Astrocyte of the cerebellum (primary cell): Measurements from ENCODE around the gene WDR5.

Experiments
- DNase-seq: peaks from one replicate; pipeline ENCODE4 v3.0.0-alpha.2; 2011; ENCODE audit warnings: low read depth
- H3K4me3 ChIP-seq: 2 replicates; pipeline ENCODE4 v1.5.1; 2011; ENCODE audit warnings: mild to moderate bottlenecking, low read depth, low read length, moderate library complexity
- CTCF ChIP-seq: IDR thresholded peaks from 2 replicates; pipeline ENCODE4 v1.5.1; 2012; ENCODE audit warnings: low read length, low read depth, moderate library complexity, mild to moderate bottlenecking; ENCODE audit errors: missing control alignments
- in situ Hi-C: cut with HindIII; loops from 2 replicates; pipeline ENCODE4 v1.10.0; 2017; ENCODE audit warnings: low sequenced_read_pairs

Gene WDR5

DNA sequence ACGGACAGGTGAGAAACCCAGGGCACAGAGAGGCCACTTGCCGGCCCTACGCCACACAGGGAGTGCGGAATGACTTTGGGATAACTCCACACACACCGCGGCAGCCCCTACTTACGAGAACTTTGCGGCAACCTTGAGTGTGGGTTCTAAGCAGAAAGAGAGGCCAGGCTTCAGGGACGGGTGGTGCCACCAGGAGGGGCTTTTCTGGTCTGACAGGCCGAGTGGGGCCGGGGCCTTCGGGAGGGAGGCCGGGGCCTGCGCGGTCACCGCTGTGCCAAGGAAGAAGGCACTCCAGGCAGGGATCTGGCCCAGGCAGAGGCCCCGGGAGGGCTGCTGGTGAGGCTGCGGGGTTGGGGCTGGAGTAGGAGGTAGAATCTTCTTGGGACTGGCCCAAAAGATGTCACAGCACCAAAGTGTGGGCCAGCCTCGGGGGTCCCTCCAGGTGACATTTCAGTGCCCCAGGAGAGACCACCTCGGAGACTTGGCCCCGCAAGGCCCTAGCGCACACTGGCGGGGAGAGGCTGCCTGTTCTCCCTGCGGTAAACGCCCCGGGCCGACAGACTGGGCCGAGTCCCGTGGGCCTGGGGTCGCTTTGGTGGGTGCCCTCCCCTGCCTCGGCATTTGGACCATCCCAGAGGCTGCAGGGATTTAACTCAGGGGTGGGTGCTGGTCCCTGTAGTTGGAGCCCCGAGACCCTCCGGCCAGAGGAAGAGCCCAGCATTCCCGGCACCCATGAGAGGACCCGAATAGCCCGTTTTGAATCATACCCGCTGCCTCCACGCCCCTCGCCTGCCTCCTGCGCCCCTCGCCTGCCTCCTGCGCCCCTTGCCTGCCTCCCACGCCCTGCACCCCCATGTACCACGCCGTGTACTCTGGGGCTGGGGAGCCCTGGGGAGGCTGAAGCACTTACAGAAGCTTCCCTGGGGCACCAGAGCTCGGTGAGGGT lies 37.5 kb downstream of the WDR5 start:
- TF ChIP-seq CTCF, result no peak
- in situ Hi-C loops, result no loop called here
- no peak overlapping the region for H3K4me3 ChIP-seq
- DNase-seq, result no peak

DNA sequence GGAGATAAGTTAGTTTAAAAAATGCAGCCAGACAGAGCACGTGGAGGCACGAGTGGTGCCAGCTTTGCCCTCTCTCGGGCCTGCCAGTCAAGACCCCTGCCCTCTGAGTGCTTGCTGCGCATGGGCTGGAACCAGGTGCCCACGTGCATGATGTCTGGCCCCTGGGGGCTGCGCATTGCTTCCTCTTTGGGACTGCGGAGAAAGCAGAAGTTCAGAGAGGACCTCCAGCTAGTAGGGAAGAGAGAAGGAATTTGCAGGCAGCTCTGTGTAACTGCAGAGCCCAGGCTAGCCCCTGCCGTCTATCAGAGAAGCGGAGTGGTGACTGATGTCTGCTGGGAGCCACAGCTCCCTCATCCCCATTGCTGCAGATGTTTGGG lies 38.2 kb downstream of the WDR5 start:
- in situ Hi-C loops, result no loop called here
- DNase-seq, result no peak
- no peak overlapping the region for H3K4me3 ChIP-seq
- TF ChIP-seq CTCF, result no peak

DNA sequence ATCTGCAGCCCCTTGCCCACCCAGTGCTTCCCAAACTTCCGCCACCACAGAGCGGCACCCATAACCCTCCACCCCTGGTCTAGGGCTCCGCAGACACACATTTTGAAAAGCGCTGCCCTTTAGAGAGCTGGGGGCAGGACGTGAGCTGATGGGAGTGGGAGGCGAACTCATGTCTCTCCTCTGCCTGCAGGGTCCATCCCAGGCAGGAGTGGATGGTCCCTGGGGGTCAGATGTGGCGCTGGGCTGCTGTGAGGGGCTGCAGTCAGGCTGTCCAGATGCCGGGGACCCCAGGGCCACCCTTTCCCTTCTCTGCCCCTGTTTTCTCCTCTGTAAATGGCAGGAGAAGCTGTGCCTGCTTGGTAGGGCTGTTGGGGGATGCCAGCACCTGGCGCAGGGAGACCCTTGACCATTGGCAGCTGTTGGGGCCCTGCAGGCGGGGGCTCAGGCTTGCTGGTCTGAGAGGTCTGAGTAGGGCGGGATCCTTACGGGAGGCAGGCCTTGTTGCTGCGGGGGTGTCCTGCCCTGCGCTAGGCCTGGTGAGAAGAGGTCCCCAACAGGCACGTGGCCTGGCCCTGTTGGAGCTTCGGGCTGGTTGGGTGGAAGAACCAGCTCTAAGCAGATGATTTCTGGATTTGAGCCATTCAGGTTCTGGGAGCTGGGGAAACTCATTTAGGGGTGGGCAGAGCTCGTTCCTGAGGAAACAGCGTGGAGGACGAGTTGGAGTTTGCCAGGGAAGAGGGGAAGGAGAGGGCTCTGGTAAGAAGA lies 38.8 kb downstream of the WDR5 start:
- no peak for DNase-seq
- no peak overlapping the region for H3K4me3 ChIP-seq
- TF ChIP-seq CTCF, result no peak
- in situ Hi-C loops, result no loop called here

GRCh38 chr9:134175291-134175807 lies 39.5 kb downstream of the WDR5 start:
- in situ Hi-C loops, result no loop called here
- no peak for DNase-seq
- TF ChIP-seq CTCF, result no peak
- H3K4me3 ChIP-seq, result no peak overlapping the region

DNA sequence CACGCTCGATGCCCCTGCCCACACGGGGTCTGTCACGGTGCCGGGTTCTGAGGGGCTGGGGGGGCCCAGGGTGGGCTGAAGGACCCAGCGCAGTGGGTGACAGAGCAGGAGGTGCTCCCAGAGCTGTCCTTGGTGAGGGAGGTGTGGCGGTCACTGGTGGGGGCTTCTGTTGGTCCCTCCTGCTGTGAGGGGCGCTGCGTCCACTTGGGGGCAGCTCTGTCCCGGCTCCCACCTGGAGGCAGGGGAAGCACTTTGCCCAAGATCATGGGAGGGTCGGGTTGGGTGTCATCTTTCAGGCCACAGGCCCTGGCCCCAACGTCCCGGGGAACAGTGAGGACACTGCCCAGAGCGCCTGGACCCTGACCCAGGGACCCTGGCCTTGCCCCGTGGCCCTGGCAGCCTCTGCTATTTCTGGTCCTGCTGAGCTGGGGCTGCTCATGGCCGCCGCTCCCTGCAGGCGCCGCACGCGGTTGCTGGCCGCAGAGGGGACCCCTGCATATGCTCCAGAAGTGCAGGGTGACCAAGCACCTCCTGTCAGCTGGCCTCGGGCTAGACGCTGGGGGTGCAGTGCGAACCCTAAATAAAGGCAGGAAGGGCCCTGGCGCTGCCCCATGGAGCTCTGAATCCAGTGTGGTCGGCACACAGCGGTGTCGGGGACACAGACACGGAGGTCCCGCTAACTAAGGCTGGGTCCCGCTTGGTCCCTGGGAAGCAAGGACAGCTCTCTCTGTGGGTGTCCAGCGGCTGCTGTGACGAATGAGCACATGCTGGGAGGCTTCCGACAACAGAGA lies 40.1 kb downstream of the WDR5 start:
- TF ChIP-seq CTCF, result peak; percentile 6
- in situ Hi-C loops, result no loop called here

DNA sequence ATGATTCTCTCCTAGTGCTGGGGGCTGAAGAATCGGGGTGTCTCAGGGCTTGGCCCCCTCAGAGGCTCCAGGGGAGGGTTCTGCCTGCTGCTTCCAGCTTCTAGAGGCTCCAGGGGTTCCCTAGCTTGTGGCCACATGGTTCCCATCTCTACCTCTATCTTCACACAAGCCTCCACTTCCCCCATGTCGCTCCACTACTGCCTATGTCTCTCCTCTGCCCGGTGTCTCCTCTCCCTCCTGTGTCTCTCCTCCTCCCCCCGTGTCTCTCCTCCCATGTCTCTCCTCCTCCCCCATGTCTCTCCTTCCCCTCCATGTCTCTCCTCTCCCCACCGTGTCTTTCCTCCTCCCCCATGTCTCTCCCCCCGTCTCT lies 40.7 kb downstream of the WDR5 start:
- no peak overlapping the region for H3K4me3 ChIP-seq
- no peak for DNase-seq
- TF ChIP-seq CTCF, result no peak
- in situ Hi-C loops, result no loop called here

More for the DNA sequence above, 40.1 kb downstream of the WDR5 start:
- H3K4me3 ChIP-seq, result no peak overlapping the region
- no peak for DNase-seq
